Breast epithelium (tissue), 3 donors: ENCODE data around the gene A4GALT.

ENCODE experiments used
- CTCF ChIP-seq, 3 donors: fragments of 450-650 bp; IDR thresholded peaks; one replicate each; pipeline ENCODE4 v1.5.1; 2016 to 2017; ENCODE audit warnings: antibody characterized with exemption in 3 of 3, mild to moderate bottlenecking in 3 of 3, moderate library complexity in 3 of 3
- POLR2AphosphoS5 ChIP-seq, 3 donors: sonication (generic); formaldehyde crosslinking; IDR thresholded peaks; one replicate each; pipeline ENCODE4 v1.6.1; 2017; ENCODE audit warnings: antibody characterized with exemption in 3 of 3

DNA sequence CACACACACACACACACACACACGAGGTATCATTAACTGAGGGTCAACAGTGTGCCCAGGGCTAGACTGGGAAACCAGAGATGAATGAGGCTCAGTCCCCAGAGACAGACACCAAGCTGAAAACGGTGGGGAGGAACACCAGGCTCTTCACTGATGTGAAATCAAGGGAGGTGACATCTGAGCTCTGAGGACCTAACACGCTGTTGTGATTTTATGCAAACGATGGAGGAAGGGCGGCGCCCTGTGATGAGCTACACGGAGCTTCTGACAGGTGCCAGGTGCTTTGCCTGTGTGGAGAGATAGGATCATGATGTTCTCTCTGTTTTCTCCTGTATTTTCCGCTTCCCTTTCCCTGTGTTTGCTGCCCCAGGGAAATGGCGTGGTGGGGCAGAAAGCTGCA lies 65.0 kb downstream of the A4GALT start:
- TF ChIP-seq CTCF (IDR thresholded peaks at IDR 0.05) (no peak), POLR2AphosphoS5 (IDR thresholded peaks at IDR 0.05) (no peak)
